NCI-H146 (cell line): Measurements from ENCODE around the gene SPTBN2.

Source experiments
- DNase-seq: peaks from one replicate; lab custom pipeline; 2025; lab: John Stamatoyannopoulos, UW

SPTBN2 gene

DNA sequence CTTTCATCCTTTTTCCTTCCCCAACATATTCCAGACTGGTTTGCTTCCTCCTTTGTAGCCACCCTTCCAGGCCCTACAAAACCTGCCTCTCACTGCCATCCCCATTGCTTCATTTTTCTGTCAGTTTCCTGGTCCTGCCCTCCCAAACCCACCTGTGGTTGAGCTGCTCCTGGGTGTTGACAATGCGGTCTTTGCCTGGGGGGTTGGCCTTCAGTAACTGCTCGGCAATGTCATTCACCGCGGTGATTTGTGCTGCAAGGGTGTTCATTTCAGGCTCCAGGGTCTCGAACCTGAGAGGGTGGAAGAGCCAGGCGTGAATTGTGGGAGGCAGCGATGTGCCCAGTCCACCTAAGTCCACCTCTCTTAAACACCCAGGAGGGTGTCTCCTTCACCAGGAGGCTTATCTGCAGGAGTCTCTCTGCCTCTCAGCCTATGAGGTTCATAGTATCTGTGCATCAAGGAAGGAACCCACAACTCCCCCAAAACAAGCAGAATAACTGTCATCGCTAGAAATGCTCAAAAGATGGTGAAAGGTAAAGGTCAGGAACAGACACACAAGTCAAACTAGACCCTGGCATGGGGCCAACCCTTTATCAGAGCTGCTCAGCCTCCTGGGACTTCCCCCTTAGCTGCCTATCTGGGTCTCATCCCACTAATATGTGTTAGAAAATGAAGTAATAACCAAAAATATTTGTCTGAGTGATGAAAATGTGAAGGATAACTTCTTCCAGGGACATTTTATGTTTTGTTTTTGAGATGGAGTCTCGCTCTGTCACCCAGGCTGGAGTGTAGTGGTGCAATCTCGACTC, 27.4 kb downstream of the SPTBN2 start:
- no peak for DNase-seq

DNA sequence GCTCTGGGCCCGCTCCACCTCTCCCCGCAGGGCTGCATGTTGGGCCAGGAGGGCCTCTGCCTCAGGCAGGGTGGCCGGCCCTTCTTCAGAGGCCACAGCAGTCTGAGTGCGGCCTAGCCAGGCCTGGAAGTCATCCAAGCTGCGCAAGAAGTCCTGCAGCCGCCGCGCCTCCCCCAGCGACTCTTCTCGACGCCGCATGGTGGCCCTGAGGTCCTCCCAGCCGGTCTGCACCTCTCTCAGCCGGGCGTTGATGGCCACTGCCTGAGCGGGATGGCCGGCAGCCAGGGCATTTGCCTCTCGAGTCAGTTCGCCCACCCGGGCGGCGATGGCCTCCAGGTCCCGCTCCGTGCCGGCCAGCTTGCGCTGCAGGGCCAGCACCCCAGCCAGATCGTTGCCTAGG, 28.3 kb downstream of the SPTBN2 start:
- no peak for DNase-seq

DNA sequence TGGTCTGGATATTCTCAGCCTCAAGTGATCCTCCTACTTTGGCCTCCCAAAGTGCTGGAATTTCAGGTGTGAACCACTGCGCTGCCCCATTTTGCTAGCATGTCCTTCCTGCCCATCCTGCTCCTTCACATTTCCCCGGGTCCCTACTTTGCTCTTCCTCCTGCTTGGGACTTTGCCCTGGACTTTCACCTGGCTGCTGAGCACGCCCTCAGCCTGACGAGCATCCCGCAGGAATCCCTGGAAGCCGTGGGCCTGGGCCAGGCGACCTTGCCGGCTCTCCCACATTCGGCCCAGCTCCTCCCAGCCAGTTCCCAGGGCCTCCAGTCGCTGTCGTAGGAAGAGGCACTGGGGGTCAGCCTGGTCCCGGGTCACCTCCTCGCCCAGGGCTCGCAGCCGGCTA, 28.7 kb downstream of the SPTBN2 start:
- no peak for DNase-seq

DNA sequence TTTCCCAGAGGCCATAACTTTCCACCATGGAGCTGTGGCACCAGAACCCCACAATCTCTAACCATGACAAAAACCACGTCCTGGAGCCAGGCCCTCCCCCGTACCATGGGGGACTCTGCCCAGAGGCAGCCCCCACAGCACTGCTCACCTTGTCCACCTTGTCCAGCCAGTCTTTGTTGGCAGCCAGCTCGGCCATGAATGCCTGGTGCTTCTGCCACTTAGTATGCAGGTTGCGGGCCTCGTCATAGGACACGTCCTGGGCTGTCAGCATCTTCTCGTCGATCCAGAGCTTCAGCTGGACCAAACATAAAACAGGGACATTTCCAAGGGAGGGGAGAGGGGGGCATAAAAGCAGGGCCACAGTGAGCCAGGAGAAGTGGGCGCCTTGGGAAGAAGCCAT, 30.5 kb downstream of the SPTBN2 start:
- DNase-seq: no peak

DNA sequence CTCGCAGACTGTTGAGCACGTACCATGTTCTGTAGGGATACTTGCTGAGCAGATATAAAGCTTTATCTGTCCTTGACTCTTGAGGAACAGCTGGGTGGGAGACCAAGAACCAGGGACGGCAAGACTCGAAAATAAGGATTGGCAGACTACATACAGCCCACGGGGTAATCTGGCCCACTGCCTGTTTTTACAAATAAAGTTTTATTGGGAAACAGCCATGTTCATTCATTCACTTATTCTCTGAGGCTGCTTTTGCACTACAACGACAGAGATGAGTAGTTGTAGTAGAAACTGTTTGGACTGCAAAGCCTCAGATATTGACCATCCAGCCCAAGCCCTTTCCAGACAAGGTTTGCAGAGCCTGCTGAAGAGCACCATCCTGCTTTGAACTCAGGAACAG, 31.0 kb downstream of the SPTBN2 start:
- no peak for DNase-seq

DNA sequence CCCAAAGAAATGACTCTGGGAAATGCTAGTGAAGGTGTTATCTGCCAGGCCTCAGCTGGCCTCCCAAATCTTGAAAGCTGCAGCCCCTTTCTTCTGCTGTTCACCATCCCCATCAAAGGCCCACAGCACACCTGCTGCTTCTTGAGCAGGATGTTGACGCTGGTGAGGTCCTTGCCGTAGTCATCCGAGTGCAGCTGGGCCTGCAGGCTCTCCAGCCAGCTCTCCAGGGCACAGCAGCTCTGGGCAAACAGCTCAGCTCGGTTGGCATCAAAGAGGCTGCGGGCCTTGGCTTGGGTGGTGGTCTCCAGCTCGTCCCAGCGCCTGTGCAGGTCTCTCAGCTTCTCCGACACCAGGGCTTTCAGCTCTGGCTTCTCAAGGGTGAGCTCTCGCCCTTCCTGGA, 32.9 kb downstream of the SPTBN2 start:
- DNase-seq: no peak

DNA sequence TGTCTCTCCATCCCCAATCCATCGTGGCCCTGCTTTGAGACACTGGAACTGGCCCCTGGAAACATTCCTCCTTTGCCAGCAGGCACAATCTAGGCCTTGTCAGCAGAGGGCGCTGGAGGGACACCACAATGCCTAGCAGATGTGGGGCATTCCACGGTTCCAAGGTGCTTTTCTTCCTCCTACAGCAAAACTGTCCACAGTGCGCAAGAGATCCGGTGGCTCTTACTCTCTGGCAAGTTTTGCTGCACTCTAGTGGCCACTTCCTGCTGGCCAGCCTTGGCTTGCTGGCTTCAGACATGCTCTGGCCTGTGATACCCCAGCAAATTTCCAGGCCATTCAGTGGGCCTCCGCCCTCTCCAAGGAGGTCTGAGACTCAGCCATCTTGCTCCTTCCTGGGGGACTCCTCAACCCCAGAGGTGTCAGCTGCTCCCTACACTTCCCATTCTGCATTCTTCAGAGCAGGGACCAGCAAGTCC, 34.2 kb downstream of the SPTBN2 start:
- peak; percentile 90 for DNase-seq

DNA sequence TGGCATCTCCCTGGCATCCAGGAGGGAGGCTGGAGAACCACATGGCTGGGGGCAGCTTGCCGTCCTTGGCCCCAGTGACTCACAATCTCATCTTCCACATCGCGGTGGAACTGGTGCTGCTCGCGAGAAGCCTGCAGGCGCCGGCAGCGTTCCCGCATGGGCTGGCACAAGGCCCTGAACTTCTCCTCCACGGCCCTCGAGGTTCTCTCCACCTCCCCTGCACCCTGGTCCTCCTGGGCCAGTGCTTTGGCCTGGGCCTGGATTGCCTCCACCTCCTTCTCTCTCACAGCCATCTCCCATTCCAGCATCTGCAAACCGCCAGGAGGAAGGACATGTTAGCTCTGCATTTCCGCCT, 35.0 kb downstream of the SPTBN2 start:
- DNase-seq: no peak

DNA sequence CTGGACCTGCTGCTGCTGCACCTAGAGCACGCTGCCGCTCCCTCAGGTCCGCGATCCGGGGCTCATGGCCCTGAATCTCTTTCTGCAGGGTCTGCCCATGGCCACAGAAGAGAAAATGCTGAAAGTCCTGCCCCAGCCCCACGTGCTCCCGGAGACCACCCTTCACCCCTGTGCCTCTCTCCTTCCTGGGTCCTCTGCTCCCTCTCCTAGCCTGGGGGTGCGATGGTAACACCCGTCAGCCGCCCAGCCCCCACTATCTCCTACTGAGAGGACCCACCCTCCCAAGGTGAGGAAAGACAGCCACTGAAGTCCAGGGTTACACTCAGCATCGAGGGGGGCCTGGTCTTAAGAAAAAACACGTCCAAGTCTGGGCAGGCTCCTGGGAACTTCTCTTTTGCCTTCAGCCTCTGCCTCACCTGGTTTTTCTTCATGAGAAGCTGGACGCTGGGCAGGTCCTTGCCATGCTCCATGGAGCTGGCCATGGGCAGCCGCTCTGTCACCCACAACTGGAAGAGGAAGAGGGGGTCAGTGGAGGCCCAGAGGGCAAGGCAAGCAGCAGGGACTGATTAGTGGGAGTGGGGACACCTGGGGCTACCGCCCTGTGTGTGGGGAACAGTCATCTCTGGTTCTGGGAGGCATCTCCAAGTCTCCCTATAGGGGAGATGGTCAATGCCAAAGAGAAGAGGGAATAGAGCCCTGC, 35.5 kb downstream of the SPTBN2 start:
- DNase-seq: no peak

DNA sequence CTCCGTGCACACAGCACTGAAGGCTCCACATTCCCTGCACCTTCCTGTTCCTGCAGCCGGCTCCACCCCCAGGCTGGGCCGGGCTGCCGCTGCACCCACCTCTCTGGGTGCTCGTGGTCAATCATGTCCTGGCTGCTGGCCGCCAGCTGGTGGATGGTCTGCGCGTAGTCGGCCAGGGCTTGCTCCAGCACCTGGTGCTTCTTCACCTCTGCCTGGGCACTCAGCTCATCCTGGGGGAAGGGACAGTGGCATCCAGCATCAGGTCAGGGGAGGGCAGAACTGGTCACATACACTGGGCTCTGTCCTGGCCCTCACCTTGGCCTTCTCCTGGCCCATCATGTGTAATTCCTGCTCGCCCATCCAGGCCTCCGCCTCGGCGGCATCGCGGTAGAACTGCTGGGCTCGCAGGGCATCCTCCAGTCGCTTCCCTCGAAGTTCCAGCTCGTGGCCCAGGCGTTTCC, 36.1 kb downstream of the SPTBN2 start:
- DNase-seq: no peak

DNA sequence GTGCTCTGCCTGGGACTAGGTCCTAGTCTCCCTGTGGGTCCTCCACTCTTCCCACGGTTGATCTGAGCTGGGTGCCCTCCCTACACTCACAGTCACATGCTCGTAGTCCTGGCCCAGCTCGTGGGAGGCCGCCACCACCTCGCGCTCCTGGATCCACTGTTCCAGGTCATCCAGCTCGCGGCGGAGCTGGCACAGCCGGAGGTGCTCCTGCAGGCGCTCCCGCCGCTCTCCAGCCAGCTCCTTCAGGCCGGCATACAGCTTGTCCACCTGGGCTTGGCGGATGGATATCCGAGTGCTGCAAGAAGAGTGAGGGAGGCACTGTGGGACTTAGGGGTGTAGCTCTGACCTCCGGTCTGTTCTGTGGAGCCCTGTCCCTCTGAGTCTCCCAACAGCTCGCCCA, 36.6 kb downstream of the SPTBN2 start:
- DNase-seq: no peak

DNA sequence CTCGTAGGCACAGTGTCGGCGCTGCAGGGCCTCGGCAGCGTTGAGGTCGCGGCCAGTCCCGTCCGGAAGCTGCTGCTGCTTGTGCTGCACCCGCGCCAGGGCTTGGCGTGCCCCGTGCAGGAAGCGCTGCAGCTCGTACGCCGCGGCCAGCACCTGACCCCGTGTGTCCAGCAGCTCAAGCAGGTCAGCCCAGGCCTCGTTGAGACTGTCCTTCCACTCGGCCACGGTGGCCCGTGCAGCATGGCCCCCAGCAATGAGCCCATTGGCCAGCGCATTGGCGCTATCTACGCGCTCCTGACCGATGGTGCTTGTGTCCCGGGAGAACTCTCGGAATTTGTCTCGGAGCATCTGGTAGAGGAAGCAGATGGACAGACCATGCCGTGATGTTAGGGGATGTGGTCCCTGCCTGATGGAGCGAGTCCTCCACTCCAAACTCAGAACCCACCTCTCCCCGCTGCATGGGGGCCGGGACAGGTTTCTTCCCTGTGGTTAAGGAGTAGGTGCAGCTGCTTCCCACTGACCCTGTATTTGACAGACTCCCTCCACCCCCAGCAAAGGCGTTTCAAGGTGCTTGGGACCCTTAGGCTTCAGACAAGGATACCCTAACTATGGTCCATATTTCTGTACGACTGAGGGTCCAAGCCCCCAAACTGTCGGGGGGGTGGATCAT, 37.6 kb downstream of the SPTBN2 start:
- no peak for DNase-seq

DNA sequence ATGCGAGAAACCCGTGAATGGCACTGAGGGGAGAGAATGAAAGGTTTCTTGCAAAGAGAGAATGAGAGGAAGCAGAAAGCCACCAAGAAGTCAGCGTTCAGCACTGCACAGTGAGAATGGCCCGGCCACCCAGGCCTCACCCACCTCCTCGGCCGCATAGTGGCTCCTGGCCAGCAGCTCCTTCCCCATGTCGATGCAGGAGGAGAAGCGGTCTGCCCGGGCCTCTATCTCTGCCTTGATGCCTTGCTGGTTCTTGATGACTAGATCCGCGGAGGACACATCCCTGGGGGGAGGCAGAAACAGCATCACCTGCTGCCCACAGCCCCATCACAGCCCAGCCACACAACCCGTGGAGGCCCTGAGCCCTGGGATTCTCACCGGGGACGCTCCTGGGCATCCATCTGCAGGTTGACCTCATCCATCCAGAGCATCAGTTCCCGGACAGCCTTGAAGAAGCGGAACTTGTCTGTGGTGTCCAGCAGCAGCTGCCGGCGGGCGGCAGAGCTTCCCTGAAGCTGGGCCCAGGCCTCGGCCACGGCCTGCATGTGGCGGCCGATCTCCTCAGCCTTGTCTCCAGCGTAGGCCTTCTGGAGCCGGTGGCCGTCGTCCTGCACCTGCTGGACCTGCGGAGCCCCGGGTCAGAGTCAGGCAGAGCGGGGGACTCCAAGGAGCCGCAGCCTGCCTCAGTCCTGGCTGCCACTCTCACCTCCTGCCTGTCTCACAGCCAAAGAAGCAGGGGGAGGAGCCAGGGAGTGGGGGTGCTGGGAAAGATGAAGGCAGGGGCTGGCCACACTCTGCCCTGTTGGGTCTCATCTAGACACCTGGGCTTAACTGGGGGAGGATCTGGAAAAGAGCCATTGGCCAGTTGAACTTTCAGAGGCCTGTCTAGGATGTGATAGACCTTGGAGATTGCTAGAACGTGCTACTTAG, 39.1 kb downstream of the SPTBN2 start:
- DNase-seq: no peak

DNA sequence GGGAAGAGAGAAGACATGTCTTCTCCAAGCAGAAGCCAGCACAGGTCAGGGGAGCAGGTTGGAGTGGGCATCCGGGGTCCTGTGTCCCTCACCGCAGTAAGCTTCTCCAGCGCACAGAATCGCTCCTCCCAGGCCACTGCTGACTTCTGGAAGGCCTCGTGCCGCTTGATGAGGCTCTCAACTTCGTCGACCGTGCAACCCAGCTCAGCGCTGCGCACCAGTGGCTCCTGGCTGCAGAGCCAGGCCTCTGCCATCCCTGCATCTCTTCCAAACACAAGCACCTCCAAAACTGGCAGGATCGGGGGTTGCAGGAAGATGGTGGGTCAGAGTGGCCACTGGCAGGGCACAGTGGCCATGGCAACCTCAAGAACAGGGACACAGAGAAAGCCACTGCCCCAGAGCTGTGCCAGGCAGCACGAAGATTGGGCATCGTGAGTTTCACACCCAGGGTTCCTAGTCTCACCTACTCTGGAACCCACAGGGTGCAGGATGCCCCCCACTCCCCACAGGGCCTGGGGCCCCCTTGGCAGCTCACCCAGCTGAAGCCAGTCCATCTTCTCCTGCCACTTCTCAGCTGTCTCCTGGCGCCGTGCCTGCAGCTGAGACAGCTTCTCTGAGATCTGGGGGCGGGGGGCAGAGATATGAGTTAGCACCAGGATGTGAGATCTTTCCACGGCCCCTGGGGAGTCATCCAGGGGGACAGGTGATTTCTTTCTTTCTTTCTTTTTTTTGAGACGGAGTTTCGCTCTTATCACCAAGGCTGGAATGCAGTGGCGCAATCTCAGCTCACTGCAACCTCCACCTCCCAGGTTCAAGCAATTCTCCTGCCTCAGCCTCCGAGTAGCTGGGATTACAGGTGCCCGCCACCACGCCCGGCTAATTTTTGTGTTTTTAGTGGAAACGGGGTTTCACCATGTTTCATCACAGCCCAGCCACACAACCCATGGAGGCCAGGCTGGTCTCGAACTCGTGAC, 40.2 kb downstream of the SPTBN2 start:
- no peak for DNase-seq

DNA sequence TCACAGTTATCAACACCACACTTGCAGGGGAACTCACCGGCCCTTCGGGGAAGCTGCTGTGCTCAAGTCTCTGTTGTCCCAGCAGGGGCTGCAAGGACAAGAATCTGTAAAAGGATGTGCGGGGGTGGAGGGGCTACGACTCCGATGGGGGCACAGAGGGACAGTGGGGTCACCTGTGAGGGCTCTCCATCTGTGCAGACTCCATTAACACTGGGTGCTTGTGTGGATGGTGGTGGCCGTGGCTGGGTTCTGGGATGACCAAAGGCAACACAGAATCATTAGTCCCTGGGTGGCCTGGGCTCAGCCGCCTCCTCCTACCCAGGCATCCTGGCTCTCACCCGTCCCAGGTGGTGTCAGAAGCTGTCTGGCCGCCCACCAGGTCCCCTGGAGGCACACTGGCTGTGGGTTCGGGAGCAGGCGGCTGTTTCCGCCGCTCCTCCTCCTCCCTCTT, 41.2 kb downstream of the SPTBN2 start:
- DNase-seq: no peak

DNA sequence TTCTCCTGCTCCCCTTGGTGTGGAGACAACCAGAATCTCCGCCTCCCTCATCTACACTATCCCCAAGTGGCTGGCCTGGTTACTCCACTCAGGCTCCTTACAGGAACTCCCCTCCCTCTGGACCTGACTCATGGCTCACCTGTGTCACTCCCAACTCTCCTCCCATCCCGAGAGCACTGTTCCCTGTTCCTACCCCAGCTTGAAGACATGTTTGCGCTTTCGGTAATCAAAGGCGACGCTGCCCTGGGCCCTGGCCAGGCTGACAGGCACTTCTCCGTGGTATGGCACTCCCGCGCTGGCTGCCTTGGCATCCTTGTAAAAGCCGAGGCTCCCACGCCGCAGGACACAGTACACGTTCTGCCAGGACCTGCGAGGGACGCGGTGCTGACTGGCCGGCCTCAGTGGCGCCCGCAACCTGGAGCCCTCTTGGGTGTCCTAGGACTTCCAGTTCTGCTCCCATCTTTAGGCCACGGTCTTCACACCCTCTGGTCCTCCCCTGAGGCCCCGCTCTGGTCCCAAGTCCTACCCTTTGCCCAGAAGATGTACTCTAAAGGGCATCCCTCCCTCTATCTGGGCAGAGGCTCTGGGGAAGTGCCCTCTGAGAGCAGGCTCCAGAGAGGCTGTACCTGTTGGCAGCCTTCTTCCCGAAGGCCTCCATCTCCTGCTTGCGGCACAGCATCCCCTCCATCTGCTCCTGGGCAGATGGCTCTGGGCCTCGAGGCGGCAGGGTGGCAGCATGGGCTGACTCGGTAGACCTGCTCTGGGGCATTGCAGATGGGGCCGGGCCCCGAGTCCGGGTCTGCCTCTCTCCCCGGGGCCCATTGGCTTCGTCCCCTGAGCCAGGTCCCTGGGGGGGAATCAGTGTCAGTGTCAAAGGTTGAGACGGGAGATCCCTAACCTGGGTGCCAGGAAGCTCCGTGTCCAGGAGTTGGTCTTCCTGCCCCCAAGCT, 41.9 kb downstream of the SPTBN2 start:
- no peak for DNase-seq

DNA sequence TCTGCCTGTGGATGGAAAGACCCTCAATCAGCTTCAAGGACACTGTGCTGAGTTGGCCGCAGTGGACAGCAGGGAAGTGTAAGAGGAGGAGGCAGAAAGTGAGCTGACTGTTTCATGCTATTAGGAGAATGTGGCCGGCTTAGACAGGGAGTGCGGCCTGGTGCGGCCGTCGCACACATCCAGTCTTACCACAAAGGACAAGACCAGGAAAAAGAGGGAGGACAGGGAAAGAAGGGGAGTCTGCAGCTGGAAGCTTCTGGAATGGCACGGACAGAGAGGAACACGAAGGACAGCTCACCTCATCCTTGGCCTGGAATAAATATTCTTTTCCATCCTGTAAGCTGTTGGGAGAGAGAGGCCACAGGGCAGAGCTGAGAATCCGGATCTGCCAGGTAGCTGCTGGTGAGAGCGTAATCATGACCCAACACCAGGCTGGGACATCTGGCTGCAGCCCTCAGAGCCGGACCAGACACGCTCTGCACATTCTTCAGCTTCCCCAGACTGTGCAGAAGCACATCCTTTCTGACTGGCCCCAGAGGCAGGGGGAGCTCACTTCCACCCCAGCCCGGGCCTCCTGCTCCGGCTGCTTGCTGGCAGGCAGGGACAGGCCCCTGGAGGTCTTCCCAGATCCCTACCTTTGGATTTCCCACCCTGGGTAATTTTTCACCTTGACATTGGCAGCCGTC, 42.8 kb downstream of the SPTBN2 start:
- no peak for DNase-seq

DNA sequence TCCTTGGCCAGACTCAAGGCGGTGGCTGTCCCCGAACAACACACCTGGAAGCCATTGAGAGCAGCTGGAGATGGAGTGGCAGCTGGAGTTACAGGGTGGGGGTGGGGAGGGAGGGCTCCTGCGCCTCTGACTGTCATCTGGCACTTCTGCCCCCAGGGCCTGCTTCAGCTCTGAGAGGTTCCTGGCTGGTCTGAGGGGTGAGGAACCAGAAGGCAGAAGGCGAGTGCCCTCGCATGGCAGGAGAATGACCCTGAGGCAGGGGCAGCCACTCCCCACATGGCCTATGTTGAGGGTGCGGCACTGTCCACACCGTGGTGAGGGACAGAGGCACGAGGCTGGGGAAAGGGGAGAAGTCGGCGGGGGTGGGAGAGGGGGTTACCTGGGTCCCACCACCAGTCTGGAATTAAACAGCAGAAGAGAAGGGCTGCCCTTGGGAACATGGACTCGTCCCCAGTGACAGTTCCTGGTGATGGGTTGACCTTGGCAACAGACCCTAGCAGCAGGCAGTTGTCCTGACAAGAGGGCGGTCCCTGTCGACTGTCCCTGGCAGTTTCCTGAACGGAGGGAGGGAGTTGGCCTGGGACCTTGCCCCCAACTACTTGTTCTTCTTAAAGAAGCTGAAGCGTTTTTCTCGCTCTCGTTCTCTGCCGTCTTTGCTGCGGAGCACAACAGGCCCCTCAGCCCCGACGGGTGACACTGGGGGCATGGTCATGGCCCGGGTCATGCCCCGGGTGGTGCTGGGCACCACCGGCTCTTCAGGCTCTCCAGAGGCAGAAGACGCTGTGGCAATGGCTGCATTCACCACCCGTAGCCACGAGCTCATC, 43.5 kb downstream of the SPTBN2 start:
- no peak for DNase-seq
